ES-I3 (cell line): Measurements from ENCODE around the gene IFNAR2.
"Not testable (repeated sequence)": the region's sequence is repeated elsewhere in the genome, so short reads cannot be mapped to it uniquely, and the experiment has no call there.

Experiments
- H3K36me3 ChIP-seq: 2 replicates; pipeline ENCODE4 v1.6.1; 2013; ENCODE audit warnings: mild to moderate bottlenecking, low read length, control low read depth, moderate library complexity; ENCODE audit not compliant: insufficient read depth
- H3K4me1 ChIP-seq: 2 replicates; pipeline ENCODE4 v1.6.1; 2013; ENCODE audit warnings: mild to moderate bottlenecking, control low read depth, low read length; ENCODE audit not compliant: insufficient read depth
- H3K9ac ChIP-seq: 2 replicates; pipeline ENCODE4 v1.6.1; 2013; ENCODE audit warnings: low read depth, mild to moderate bottlenecking, low read length, moderate library complexity
- H3K9me3 ChIP-seq: 2 replicates; pipeline ENCODE4 v1.6.1; 2013; ENCODE audit warnings: mild to moderate bottlenecking, low read length, moderate library complexity; ENCODE audit not compliant: control insufficient read depth, insufficient read depth

IFNAR2 gene

GRCh38 chr21:33244779-33245105 is 15.0 kb downstream of the IFNAR2 start:
- Histone ChIP-seq H3K36me3 (peaks cover 8% of the 10 kb centered on the region), H3K4me1 (no peaks in the 10 kb centered on the region)

GRCh38 chr21:33245289-33245918 is 15.7 kb downstream of the IFNAR2 start:
- Histone ChIP-seq H3K9me3 (peaks cover 7% of the 10 kb centered on the region), H3K36me3 (peaks cover 8% of the 10 kb centered on the region), H3K9ac (no peak overlapping the region), H3K4me1 (no peaks in the 10 kb centered on the region)

More at GRCh38 chr21:33244779-33245105, 15.0 kb downstream of the IFNAR2 start:
- peaks cover 10% of the 10 kb centered on the region for H3K9me3 ChIP-seq
- no peak overlapping the region for H3K9ac ChIP-seq

- Histone ChIP-seq H3K9ac (no peak overlapping the region), H3K36me3 (peaks cover 8% of the 10 kb centered on the region), H3K4me1 (no peaks in the 10 kb centered on the region), H3K9me3 (peaks cover 4% of the 10 kb centered on the region)
Observed at GRCh38 chr21:33246506-33246905, 16.8 kb downstream of the IFNAR2 start.

GRCh38 chr21:33246963-33247362 is 17.2 kb downstream of the IFNAR2 start:
- H3K36me3 ChIP-seq: peaks cover 8% of the 10 kb centered on the region
- H3K4me1 ChIP-seq: no peaks in the 10 kb centered on the region
- no peak overlapping the region for H3K9ac ChIP-seq
- H3K9me3 ChIP-seq: peaks cover 2% of the 10 kb centered on the region

- Histone ChIP-seq H3K36me3 (peaks cover 12% of the 10 kb centered on the region), H3K9ac (no peak overlapping the region), H3K4me1 (no peaks in the 10 kb centered on the region), H3K9me3 (no peaks in the 10 kb centered on the region)
Observed at GRCh38 chr21:33247599-33247998, 17.9 kb downstream of the IFNAR2 start.

- Histone ChIP-seq H3K4me1 (no peaks in the 10 kb centered on the region), H3K36me3 (peaks cover 12% of the 10 kb centered on the region), H3K9me3 (no peaks in the 10 kb centered on the region), H3K9ac (no peak overlapping the region)
Observed at GRCh38 chr21:33249331-33250002, 19.7 kb downstream of the IFNAR2 start.

- no peaks in the 10 kb centered on the region for H3K9me3 ChIP-seq
- H3K9ac ChIP-seq: no peak overlapping the region
- no peaks in the 10 kb centered on the region for H3K4me1 ChIP-seq
- peaks cover 16% of the 10 kb centered on the region for H3K36me3 ChIP-seq
Observed at GRCh38 chr21:33251119-33251518, 21.4 kb downstream of the IFNAR2 start.

- not testable (repeated sequence) for H3K4me1 ChIP-seq, H3K9ac ChIP-seq, H3K36me3 ChIP-seq, H3K9me3 ChIP-seq
Observed at GRCh38 chr21:33253382-33253781, 23.6 kb downstream of the IFNAR2 start.

- no peaks in the 10 kb centered on the region for H3K4me1 ChIP-seq
- peaks cover 8% of the 10 kb centered on the region; the same call in 1 of the 2 replicates for H3K36me3 ChIP-seq
- H3K9ac ChIP-seq: no peak overlapping the region
- H3K9me3 ChIP-seq: no peaks in the 10 kb centered on the region
Observed at GRCh38 chr21:33254766-33255165, 25.0 kb downstream of the IFNAR2 start.

GRCh38 chr21:33255404-33255803 is 25.7 kb downstream of the IFNAR2 start:
- Histone ChIP-seq H3K9ac (no peak overlapping the region), H3K4me1 (no peaks in the 10 kb centered on the region), H3K9me3 (no peaks in the 10 kb centered on the region), H3K36me3 (peaks cover 8% of the 10 kb centered on the region; the same call in 1 of the 2 replicates)

- peaks cover 8% of the 10 kb centered on the region; the same call in 1 of the 2 replicates for H3K36me3 ChIP-seq
- no peaks in the 10 kb centered on the region for H3K9me3 ChIP-seq
Observed at GRCh38 chr21:33256019-33256418, 26.3 kb downstream of the IFNAR2 start.

GRCh38 chr21:33257094-33257803 is 27.5 kb downstream of the IFNAR2 start:
- no peaks in the 10 kb centered on the region for H3K9me3 ChIP-seq
- H3K9ac ChIP-seq: no peak overlapping the region
- H3K36me3 ChIP-seq: peaks cover 5% of the 10 kb centered on the region; the same call in 1 of the 2 replicates
- no peaks in the 10 kb centered on the region for H3K4me1 ChIP-seq

More at GRCh38 chr21:33256019-33256418, 26.3 kb downstream of the IFNAR2 start:
- no peaks in the 10 kb centered on the region for H3K4me1 ChIP-seq
- H3K9ac ChIP-seq: no peak overlapping the region

- Histone ChIP-seq H3K36me3 (peaks cover 4% of the 10 kb centered on the region; the same call in 1 of the 2 replicates), H3K4me1 (no peaks in the 10 kb centered on the region), H3K9me3 (no peaks in the 10 kb centered on the region), H3K9ac (no peak overlapping the region)
Observed at GRCh38 chr21:33258475-33258874, 28.7 kb downstream of the IFNAR2 start.

GRCh38 chr21:33259428-33259827 is 29.7 kb downstream of the IFNAR2 start:
- no peak overlapping the region for H3K9ac ChIP-seq
- H3K9me3 ChIP-seq: no peaks in the 10 kb centered on the region
- H3K36me3 ChIP-seq: peaks cover 4% of the 10 kb centered on the region; the same call in 1 of the 2 replicates
- H3K4me1 ChIP-seq: peaks cover 3% of the 10 kb centered on the region; the same call in 1 of the 2 replicates
